H1 (cell line): ENCODE results near the gene MRPL40. TPM values are rescaled to one million over a fixed set of nuclear protein-coding genes. Genes with fewer than 3 reads are reported as not detected.

Experiments
- CTCF ChIA-PET: fragments of 300-600 bp; sonication (Branson Sonifier 250); formaldehyde crosslinking; loops from one replicate; lab custom pipeline; 2021; ENCODE audit not compliant: partially characterized antibody; lab: Charles Lee
- POLR2A ChIA-PET: fragments of 300-600 bp; sonication (Branson Sonifier 250); formaldehyde crosslinking; loops from one replicate; lab custom pipeline; 2021; ENCODE audit warnings: inconsistent platforms; ENCODE audit not compliant: partially characterized antibody; lab: Charles Lee
- DNase-seq, 2 experiments: peaks; one replicate each; pipeline versions ENCODE4 v3.0.0 to v3.0.0-alpha.2; 2010 to 2022; ENCODE audit warnings: low spot score in 2 of 2, low read depth in 1 of 2, mixed read lengths in 1 of 2
- FAIRE-seq: peaks from 2 replicates; lab custom pipeline; 2011; peaks lifted over from hg19 to GRCh38; lab: Jason Lieb, UNC
- H2AFZ ChIP-seq: 2 replicates; pipeline ENCODE4 v1.8.1; 2012; ENCODE audit warnings: low read length, inconsistent platforms
- H2AK5ac ChIP-seq: 2 replicates; pipeline ENCODE4 v1.6.1; 2013; ENCODE audit warnings: low read depth, low read length
- H2BK120ac ChIP-seq: replicated peaks from 2 replicates; pipeline ENCODE3; 2013; ENCODE audit warnings: low read depth, low read length, inconsistent platforms
- H2BK12ac ChIP-seq: 2 replicates; pipeline ENCODE4 v1.6.1; 2013; ENCODE audit warnings: low read depth, low read length
- H2BK15ac ChIP-seq: 2 replicates; pipeline ENCODE4 v1.6.1; 2013; ENCODE audit warnings: low read length
- H2BK20ac ChIP-seq: 2 replicates; pipeline ENCODE4 v1.6.1; 2013; ENCODE audit warnings: low read length
- H2BK5ac ChIP-seq: 2 replicates; pipeline ENCODE4 v1.6.1; 2013; ENCODE audit warnings: low read depth, low read length
- H3K14ac ChIP-seq: 2 replicates; pipeline ENCODE4 v1.6.1; 2013; ENCODE audit warnings: inconsistent platforms; ENCODE audit not compliant: insufficient read length
- H3K18ac ChIP-seq: 2 replicates; pipeline ENCODE4 v1.6.1; 2013; ENCODE audit warnings: low read length; ENCODE audit errors: extremely low read depth
- H3K23ac ChIP-seq: 2 replicates; pipeline ENCODE4 v1.6.1; 2013; ENCODE audit warnings: inconsistent platforms; ENCODE audit not compliant: insufficient read length
- H3K23me2 ChIP-seq: 2 replicates; pipeline ENCODE4 v1.6.1; 2013; ENCODE audit warnings: low read depth, low read length
- H3K27ac ChIP-seq: 2 replicates; pipeline ENCODE4 v1.6.1; 2011; ENCODE audit warnings: low read depth, low read length, inconsistent platforms
- H3K27me3 ChIP-seq, 4 experiments: replicated peaks in 1 of 4; 1 replicate in 1 of 4; 2 replicates in 3 of 4; pipeline versions ENCODE4 v1.6.1 to v1.8.1; 2011 to 2013; ENCODE audit warnings: low read length in 3 of 4, mild to moderate bottlenecking in 3 of 4, inconsistent platforms in 2 of 4, mixed read lengths in 2 of 4, moderate library complexity in 1 of 4; ENCODE audit not compliant: control insufficient read depth in 3 of 4, insufficient read depth in 3 of 4; ENCODE audit errors: extremely low read depth in 1 of 4
- H3K36me3 ChIP-seq, 4 experiments: 2 replicates each; pipeline versions ENCODE4 v1.6.1 to v1.8.1; 2011 to 2013; ENCODE audit warnings: mild to moderate bottlenecking in 4 of 4, low read length in 3 of 4, moderate library complexity in 2 of 4, control low read depth in 1 of 4, inconsistent platforms in 1 of 4; ENCODE audit not compliant: insufficient read depth in 4 of 4, control insufficient read depth in 2 of 4
- H3K4ac ChIP-seq: replicated peaks from 2 replicates; pipeline ENCODE3; 2013; ENCODE audit warnings: low read length, low read depth, mixed read lengths, inconsistent platforms; ENCODE audit not compliant: insufficient read length
- H3K4me1 ChIP-seq, 4 experiments: replicated peaks in 1 of 4; 1 replicate in 1 of 4; 2 replicates in 3 of 4; pipeline versions ENCODE4 v1.6.1 to v1.8.1; 2011 to 2013; ENCODE audit warnings: low read length in 3 of 4, inconsistent platforms in 2 of 4, mixed read lengths in 1 of 4; ENCODE audit not compliant: insufficient read depth in 4 of 4, control insufficient read depth in 3 of 4
- H3K4me2 ChIP-seq, 2 experiments: 2 replicates each; pipeline versions ENCODE4 v1.6.1 to v1.8.1; 2011 to 2013; ENCODE audit warnings: low read depth in 2 of 2, low read length in 2 of 2, control low read depth in 1 of 2, inconsistent platforms in 1 of 2, mild to moderate bottlenecking in 1 of 2; ENCODE audit not compliant: insufficient read depth in 1 of 2
- H3K4me3 ChIP-seq, 4 experiments: fragments of 200-600, 300-600 bp in 1 of 4; sonication (generic), shearing (Covaris generic), sonication (Bioruptor Twin) in 1 of 4; 2 replicates each; pipeline versions ENCODE4 v1.5.1 to v1.8.1; 2011 to 2016; ENCODE audit warnings: low read length in 4 of 4, low read depth in 3 of 4, control low read depth in 2 of 4, inconsistent platforms in 2 of 4, mild to moderate bottlenecking in 2 of 4, mixed read lengths in 1 of 4, moderate library complexity in 1 of 4; ENCODE audit not compliant: insufficient read depth in 2 of 4; ENCODE audit errors: extremely low read depth in 1 of 4
- H3K56ac ChIP-seq: replicated peaks from 2 replicates; pipeline ENCODE3; 2013; ENCODE audit warnings: low read depth, mild to moderate bottlenecking, mixed read lengths, low read length, inconsistent platforms; ENCODE audit not compliant: insufficient read length
- H3K79me1 ChIP-seq: 2 replicates; pipeline ENCODE4 v1.6.1; 2013; ENCODE audit warnings: low read depth, low read length, control low read depth
- H3K79me2 ChIP-seq, 2 experiments: 2 replicates each; pipeline versions ENCODE4 v1.6.1 to v1.8.1; 2012 to 2013; ENCODE audit warnings: low read length in 2 of 2, mild to moderate bottlenecking in 2 of 2, inconsistent platforms in 1 of 2; ENCODE audit not compliant: insufficient read depth in 2 of 2, control insufficient read depth in 1 of 2
- H3K9ac ChIP-seq, 4 experiments: replicated peaks in 1 of 4; 1 replicate in 1 of 4; 2 replicates in 3 of 4; pipeline versions ENCODE4 v1.6.1 to v1.8.1; 2011 to 2013; ENCODE audit warnings: low read depth in 3 of 4, low read length in 3 of 4, control low read depth in 2 of 4, mild to moderate bottlenecking in 2 of 4, moderate library complexity in 2 of 4, inconsistent platforms in 1 of 4; ENCODE audit errors: extremely low read depth in 1 of 4
- H3K9me3 ChIP-seq, 2 experiments: 2 replicates each; pipeline versions ENCODE4 v1.6.1 to v1.8.1; 2012 to 2013; ENCODE audit warnings: mild to moderate bottlenecking in 2 of 2, moderate library complexity in 2 of 2, control low read depth in 1 of 2, inconsistent platforms in 1 of 2, low read depth in 1 of 2, low read length in 1 of 2, mixed read lengths in 1 of 2; ENCODE audit not compliant: insufficient read depth in 2 of 2
- H4K20me1 ChIP-seq, 2 experiments: replicated peaks in 1 of 2; 2 replicates each; pipeline versions ENCODE3 to v1.8.1; 2011 to 2013; ENCODE audit warnings: inconsistent platforms in 2 of 2, low read length in 2 of 2, mild to moderate bottlenecking in 1 of 2; ENCODE audit not compliant: insufficient read depth in 2 of 2, control insufficient read depth in 1 of 2
- H4K5ac ChIP-seq: 2 replicates; pipeline ENCODE4 v1.6.1; 2013; ENCODE audit warnings: low read length, low read depth, mixed read lengths, inconsistent platforms; ENCODE audit not compliant: insufficient read length
- H4K8ac ChIP-seq: 2 replicates; pipeline ENCODE4 v1.8.0; 2013; ENCODE audit warnings: mild to moderate bottlenecking, moderate library complexity, low read length, inconsistent platforms; ENCODE audit not compliant: insufficient read depth; ENCODE audit errors: extremely low read depth
- H4K91ac ChIP-seq: replicated peaks from 2 replicates; pipeline ENCODE3; 2013; ENCODE audit warnings: low read length, mixed read lengths, inconsistent platforms; ENCODE audit not compliant: insufficient read length
- ATF2 ChIP-seq: IDR thresholded peaks from 2 replicates; pipeline ENCODE4 v1.6.1; 2012; ENCODE audit warnings: low read length, inconsistent platforms
- CEBPB ChIP-seq: IDR thresholded peaks from 2 replicates; pipeline ENCODE4 v1.6.1; 2012; ENCODE audit warnings: low read depth, low read length
- JUND ChIP-seq: IDR thresholded peaks from 2 replicates; pipeline ENCODE4 v1.6.1; 2011; ENCODE audit warnings: mild to moderate bottlenecking, improper control_type of control experiment, low read length
- KDM5A ChIP-seq: fragments of 200-600 bp; IDR thresholded peaks from 2 replicates; pipeline ENCODE4 v1.7.1; 2012; ENCODE audit warnings: mild to moderate bottlenecking, low read length, inconsistent platforms, mixed read lengths
- MAFK ChIP-seq: IDR thresholded peaks from 2 replicates; pipeline ENCODE4 v1.6.1; 2012; ENCODE audit warnings: low read depth, mild to moderate bottlenecking, improper control_type of control experiment, low read length
- MAX ChIP-seq: IDR thresholded peaks from 2 replicates; pipeline ENCODE4 v1.6.1; 2012; ENCODE audit warnings: inconsistent platforms
- NANOG ChIP-seq: IDR thresholded peaks from 2 replicates; pipeline ENCODE4 v1.6.1; 2011; ENCODE audit warnings: low read length, low read depth, mild to moderate bottlenecking, inconsistent platforms; ENCODE audit not compliant: insufficient read depth, poor library complexity, severe bottlenecking
- RXRA ChIP-seq: IDR thresholded peaks from 2 replicates; pipeline ENCODE4 v1.6.1; 2011; ENCODE audit warnings: low read depth, mild to moderate bottlenecking, low read length, moderate library complexity; ENCODE audit not compliant: insufficient read depth
- SIN3A ChIP-seq, 2 experiments: IDR thresholded peaks in 1 of 2; conservative IDR thresholded peaks in 1 of 2; 2 replicates each; pipeline ENCODE4 v1.6.1; 2011 to 2012; ENCODE audit warnings: low read length in 2 of 2, improper control_type of control experiment in 1 of 2, low read depth in 1 of 2, mild to moderate bottlenecking in 1 of 2
- SIRT6 ChIP-seq: IDR thresholded peaks from one replicate; pipeline ENCODE4 v1.7.1; 2012; ENCODE audit warnings: low read length, inconsistent platforms
- SRF ChIP-seq: IDR thresholded peaks from 2 replicates; pipeline ENCODE4 v1.6.1; 2011; ENCODE audit warnings: mild to moderate bottlenecking, low read depth, low read length, moderate library complexity
- WGBS, 2 experiments: shearing (Covaris generic) in 1 of 2; methylation state at CpG; one replicate each; pipeline versions ENCODE4 v1.1.6 to v1.1.7; 2013 to 2015; ENCODE audit warnings: low lambda C conversion rate in 2 of 2, mixed read lengths in 2 of 2, inconsistent platforms in 1 of 2, low coverage in 1 of 2, missing lambda C conversion rate in 1 of 2; ENCODE audit not compliant: insufficient replicate concordance in 2 of 2, insufficient coverage in 1 of 2, insufficient read length in 1 of 2; ENCODE audit errors: extremely low coverage in 1 of 2, missing lambda C conversion rate in 1 of 2; 5-methylcytosine and 5-hydroxymethylcytosine counted together
- polyA plus RNA-seq, 7 experiments: library from polyadenylated mRNA; depleted of rRNA in 3 of 7; stranded (reverse) in 5 of 7; unstranded in 2 of 7; fragments of >200 nt in 5 of 7; fragments of 200-250 nt in 2 of 7; gene quantifications; 1 replicate in 5 of 7; 2 replicates in 1 of 7; 4 replicates in 1 of 7; pipeline versions ENCODE4 v1.2.1 to v1.2.3, GENCODE V29; 2011 to 2013; ENCODE audit warnings: missing spikeins in 2 of 7, mixed read lengths in 2 of 7
- total RNA-seq: library from RNA; stranded (reverse); fragmentation: NEBNext Ultra II Directional; extraction: Animal tissue kit (Norgen Biotek cat#: 25700); gene quantifications from 2 replicates; pipeline ENCODE4 v1.2.1, GENCODE V29; 2021

The MRPL40 gene
- total and polyA plus RNA-seq, 2 of the 8 experiments (the other 6 are each of a cell fraction or from before 2014, with no cell fraction given): 12.4 to 14.5 TPM

- no peak for FAIRE-seq
- TF ChIP-seq SRF (no peak), KDM5A (no peak), MAFK (no peak), ATF2 (no peak), SIN3A (conservative IDR thresholded peaks at IDR 0.05 in 1 of 2, IDR thresholded peaks at IDR 0.05 in 1 of 2; ENCODE audit: low read depth in 1 of 2, low read length in 2 of 2) (no peak), JUND (no peak), CEBPB (no peak), SIRT6 (no peak), MAX (no peak), RXRA (no peak), NANOG (no peak)
Measured at GRCh38 chr22:19453718-19454117, 21.4 kb downstream of the MRPL40 start.

More at GRCh38 chr22:19453718-19454117, 21.4 kb downstream of the MRPL40 start:
- no peak overlapping the region for H4K8ac ChIP-seq
- no peak overlapping the region for H3K14ac ChIP-seq
- H2AFZ ChIP-seq: no peak overlapping the region
- no peak overlapping the region for H2AK5ac ChIP-seq
- H2BK15ac ChIP-seq: no peak overlapping the region
- peaks cover under 1% of the 10 kb centered on the region; the same call in 1 of the 2 replicates for H3K79me1 ChIP-seq
- H3K23me2 ChIP-seq: no peaks in the 10 kb centered on the region
- H4K91ac ChIP-seq: no peak overlapping the region
- WGBS, 2 experiments: 76% methylated on average over 5 of the region's 5 CpGs; no CpG with 5 or more reads in 1 of the 2 experiments
- DNase-seq: no peak
- H3K36me3 ChIP-seq: peaks cover 9 to 62% (median 43%) of the 10 kb centered on the region in 4 experiments
- no peak overlapping the region for H3K4me2 ChIP-seq
- H3K23ac ChIP-seq: no peak overlapping the region
- no peaks in the 10 kb centered on the region for H3K79me2 ChIP-seq
- no peak overlapping the region for H4K5ac ChIP-seq
- H3K4me3 ChIP-seq: no peak overlapping the region
- H3K18ac ChIP-seq: no peak overlapping the region
- H2BK120ac ChIP-seq: no peak overlapping the region
- no peak overlapping the region for H3K56ac ChIP-seq
- no peak overlapping the region for H3K27ac ChIP-seq
- no peak overlapping the region for H2BK5ac ChIP-seq
- ChIA-PET CTCF (interaction anchor here (1.1 to 4.7 kb wide), 4 partner anchors 12 to 176 kb away, joined by 3 to 19 read pairs (median 6); no protein-coding TSS in a partner anchor), POLR2A (interaction anchor here (1.2 to 3.4 kb wide), 2 partner anchors 10 to 26 kb away, joined by 3 to 12 read pairs; partner anchors contain the start of gene CDC45)
- H3K9ac ChIP-seq: no peak overlapping the region
- H3K4ac ChIP-seq: no peak overlapping the region
- H3K9me3 ChIP-seq: no peaks in the 10 kb centered on the region
- H3K4me1 ChIP-seq: peaks cover 0 to 2% (median 0%) of the 10 kb centered on the region in 4 experiments; a peak in 1 of 7 replicates
- H4K20me1 ChIP-seq: peaks cover 7 to 10% of the 10 kb centered on the region in 2 experiments
- no peak overlapping the region for H2BK12ac ChIP-seq
- no peak overlapping the region for H2BK20ac ChIP-seq
- H3K27me3 ChIP-seq: no peaks in the 10 kb centered on the region
